DMS79 treated with DMSO at 0.1 percent for 48 hours (cell line): ENCODE results near the gene SUGCT.

Experiments used
- DNase-seq: peaks from one replicate; lab custom pipeline; 2025; lab: John Stamatoyannopoulos, UW

The SUGCT gene

DNA sequence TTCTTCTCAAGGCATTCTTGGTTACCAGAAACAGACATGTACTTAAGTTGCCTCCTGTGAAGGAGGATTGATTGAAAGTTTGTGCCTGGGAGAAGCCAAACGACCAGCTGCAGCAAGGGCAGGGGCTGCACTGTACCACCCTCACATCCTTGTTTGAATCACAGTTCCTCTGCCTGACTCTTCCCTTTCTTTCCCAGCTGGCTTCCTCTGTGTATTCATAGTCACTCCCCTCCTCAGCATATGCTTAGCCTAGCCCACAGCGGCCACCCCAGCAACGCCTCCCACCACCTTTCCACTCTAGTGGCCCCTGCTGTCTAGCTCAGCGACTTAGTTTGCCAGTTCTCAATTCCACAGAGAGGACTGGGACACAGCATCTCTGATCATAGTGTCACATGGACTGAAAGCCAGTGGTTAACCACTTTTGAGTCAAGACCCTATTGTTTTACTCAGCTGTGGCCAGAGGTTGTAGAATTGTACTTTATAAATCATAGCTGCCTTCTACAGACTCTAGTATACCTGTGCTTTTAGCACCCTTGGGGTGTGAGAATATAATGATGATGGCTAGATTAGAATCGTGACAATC is 643.0 kb downstream of the SUGCT start:
- DNase-seq: no peak

GRCh38 chr7:40780460-40780859 is 645.7 kb downstream of the SUGCT start:
- DNase-seq: no peak

- DNase-seq: no peak
Measured at GRCh38 chr7:40782836-40783235, 648.0 kb downstream of the SUGCT start.

GRCh38 chr7:40784176-40784575 is 649.4 kb downstream of the SUGCT start:
- DNase-seq: no peak

- no peak for DNase-seq
Measured at GRCh38 chr7:40786909-40787308, 652.1 kb downstream of the SUGCT start.

GRCh38 chr7:40793132-40793531 is 658.3 kb downstream of the SUGCT start:
- DNase-seq: no peak

DNA sequence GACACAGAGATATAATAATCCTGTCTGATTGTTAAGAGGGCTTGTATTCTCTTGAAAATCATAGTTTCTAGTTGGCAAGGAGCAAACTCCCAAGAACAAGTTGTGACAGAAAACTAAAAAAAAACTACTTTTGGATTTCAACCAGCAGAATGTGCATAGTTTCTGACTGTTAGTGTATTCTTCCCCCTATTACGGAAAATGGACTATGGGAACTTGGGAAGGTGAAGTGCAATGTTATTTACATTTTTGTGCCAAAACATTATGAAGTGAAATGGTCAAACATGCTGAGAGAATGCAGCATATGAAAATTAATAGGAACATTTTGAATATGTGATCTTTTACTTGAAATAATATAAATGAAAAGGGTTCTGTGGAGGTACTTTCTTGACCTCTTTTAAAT is 660.8 kb downstream of the SUGCT start:
- no peak for DNase-seq

GRCh38 chr7:40796723-40797122 is 661.9 kb downstream of the SUGCT start:
- no peak for DNase-seq

DNA sequence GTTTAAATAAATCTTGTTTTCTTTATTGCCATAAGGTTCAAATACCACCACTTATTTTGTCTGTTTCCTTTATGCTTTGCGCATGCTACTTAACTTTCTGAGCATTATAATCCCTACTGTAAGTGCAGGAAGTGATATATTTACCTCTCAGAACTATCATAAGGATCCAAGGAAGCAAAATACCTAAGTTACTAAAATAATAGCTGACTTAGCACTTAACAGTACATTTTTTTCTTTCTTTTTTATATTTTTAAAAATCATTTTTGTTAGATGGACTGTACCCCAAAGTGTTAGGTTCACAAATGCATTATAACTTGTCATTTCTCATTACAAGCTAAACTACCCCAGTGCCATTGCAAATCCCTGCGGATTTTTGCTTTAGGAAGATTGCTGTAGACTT is 663.8 kb downstream of the SUGCT start:
- DNase-seq: no peak

GRCh38 chr7:40799493-40800403 is 664.9 kb downstream of the SUGCT start:
- no peak for DNase-seq

DNA sequence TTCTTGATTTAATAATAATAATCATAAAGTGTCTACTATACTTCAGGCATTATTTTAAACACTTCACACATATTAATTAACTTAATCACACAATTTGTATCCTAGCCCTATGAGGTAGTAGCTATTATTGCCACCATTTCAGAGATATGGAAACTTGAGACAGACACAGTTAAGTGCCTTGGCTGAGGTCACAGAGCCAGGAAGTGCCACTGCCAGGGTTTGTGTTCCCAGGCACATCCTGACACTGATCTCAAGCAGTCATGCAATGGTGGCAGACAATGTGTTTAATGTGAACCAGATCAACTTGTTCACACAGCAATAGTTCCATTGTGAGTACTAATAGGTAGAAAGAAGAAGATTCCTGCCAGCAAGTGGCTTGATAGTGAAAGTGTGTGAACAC is 666.0 kb downstream of the SUGCT start:
- no peak for DNase-seq

- DNase-seq: no peak
Measured at GRCh38 chr7:40802497-40802896, 667.7 kb downstream of the SUGCT start.

DNA sequence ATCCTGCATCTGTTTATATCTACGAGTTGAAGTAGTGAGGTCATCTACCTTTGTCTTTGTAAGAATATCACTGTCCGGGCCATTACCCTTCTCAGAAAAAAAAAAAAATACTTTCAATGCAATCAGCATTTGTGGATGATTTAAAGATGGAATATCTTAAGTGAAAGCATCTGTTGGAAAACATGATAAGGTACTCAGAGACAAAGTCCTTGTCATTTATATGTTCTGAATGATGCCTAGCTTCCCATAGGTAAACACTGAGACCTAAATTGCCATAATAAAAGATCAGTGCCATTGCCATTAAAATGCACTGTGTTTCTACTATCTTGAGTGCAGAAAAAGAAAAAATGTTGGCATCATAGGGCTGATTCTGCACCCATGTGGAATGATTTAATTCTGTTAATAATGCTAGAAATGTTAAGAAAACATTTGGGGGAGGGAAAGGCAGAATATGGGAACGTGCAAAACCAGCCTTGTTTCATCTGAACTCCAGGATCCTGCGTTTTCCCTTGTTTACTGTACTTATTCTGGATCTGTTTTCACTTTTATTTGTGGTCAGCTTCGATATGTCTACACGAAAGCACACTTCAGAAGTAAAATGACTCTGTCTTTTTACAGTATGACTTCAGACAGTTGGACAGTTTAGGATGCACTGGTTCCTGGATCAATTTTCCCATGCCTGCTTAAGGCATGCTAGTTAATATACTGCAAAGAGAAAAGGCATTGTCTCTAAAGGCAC is 669.8 kb downstream of the SUGCT start:
- no peak for DNase-seq

DNA sequence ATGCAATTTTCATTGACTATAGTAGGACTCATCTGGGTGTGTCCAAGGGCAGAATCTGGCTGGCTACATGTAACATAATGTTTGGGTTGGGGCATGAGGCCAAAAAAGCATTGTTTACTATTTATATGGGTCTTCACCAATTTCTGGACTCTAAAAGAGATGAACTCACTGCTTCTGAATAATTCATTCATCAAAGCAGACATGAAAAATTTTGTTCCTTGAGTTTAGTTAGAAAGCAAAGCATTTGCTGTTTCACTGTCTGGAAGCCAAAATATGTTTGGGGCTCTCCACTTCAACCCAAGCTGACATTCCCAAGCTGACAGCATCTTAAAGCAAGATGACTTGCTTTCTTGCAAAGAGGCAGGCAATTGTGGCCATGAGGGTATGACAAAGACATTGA is 670.6 kb downstream of the SUGCT start:
- no peak for DNase-seq

- no peak for DNase-seq
Measured at GRCh38 chr7:40808378-40808942, 673.7 kb downstream of the SUGCT start.

DNA sequence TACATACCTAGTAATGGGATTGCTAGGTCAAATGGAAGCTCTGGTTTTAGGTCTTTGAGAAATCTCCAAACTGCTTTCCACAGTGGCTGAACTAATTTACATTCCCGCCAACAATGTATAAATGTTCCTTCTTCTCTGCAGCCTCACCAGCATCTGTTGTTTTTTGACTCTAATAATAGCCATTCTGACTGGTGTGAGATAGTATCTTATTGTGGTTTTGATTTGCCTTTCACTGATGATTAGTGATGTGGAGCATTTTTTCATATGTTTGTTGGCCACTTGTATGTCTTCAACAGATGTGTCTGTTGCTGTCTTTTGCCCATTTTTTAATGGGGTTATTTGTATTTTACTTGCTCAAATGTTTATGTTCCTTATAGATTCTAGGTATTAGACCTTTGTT is 675.5 kb downstream of the SUGCT start:
- no peak for DNase-seq

DNA sequence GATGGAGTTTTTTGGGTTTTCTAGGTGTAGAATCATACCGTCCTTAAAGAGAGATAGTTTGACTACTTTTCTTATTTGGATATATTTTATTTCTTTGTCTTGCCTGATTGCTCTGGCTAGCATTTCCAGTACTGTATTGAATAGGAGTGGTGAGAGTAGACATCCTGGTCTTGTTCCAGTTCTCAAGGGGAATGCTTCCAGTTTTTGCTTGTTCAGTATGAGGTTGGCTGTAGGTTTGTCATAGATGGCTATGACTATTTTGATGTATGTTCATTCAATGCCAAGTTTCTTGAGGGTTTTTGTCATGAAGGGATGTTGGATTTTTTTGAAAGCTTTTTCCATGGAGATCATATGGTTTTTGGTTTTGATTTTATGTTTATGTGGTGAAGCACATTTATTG is 676.9 kb downstream of the SUGCT start:
- no peak for DNase-seq

DNA sequence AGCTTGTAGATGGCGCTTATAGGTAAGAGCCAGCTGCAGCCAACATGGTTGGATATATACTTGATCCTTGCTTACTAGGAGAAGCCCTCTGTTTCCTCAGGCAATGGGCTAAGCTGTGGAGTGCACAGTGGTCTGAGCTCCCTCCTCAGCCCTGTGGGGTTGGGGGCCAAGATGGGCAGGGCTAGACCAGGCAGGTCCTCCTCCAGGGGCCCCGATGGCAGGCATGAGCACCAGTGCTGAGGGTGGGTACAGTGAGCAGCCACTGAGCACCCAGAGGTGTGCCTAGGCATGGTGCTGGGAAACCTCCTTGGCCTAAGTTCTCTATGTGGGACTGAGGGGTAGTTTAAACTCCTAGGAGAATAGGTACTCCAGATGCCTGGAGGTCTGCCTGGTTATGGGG is 680.2 kb downstream of the SUGCT start:
- no peak for DNase-seq

- no peak for DNase-seq
Measured at GRCh38 chr7:40815512-40815911, 680.7 kb downstream of the SUGCT start.

DNA sequence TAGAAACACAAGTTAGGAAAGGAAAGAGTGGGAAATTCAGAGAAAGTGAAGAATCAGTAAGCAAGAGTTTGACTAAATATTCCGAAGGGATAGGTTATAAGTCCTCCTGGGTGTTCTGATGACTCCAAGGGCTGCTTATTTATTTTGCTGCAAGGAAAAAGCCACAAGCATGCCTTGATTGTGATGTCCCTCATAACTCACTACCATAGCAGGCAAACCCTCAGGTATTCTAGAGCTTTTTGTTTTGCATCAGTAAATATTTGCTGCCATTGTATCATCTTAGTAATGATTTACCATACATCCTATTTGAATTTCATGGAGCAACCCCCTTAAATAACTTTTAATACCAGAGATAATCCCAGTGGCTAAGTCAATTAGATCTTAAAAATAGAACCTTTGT is 688.1 kb downstream of the SUGCT start:
- DNase-seq: no peak

DNA sequence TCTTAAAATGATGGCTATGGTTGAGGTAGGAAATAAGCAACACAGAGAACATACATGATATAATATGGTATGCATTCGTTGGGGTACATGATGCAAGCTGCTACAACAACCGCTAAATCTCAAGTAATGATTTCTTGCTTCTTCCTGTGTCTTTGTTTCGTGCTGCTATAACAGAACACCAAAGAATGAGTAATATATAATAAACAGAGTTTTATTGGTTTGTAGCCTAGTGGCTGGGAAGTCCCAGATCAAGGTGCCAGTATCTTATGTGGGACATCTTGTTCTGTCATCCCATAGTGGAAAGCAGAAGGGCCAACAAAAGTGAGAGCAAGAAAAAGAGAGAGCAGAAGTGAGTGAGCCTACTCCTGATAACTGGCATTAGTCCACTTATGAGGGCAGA is 689.7 kb downstream of the SUGCT start:
- DNase-seq: no peak

GRCh38 chr7:40826411-40827221 is 691.8 kb downstream of the SUGCT start:
- no peak for DNase-seq
